Tibial nerve (tissue), 4 donors: ENCODE results near the gene LMO7.

ENCODE experiments used
- EP300 ChIP-seq, 2 donors: sonication (generic); formaldehyde crosslinking; IDR thresholded peaks; one replicate each; pipeline ENCODE4 v1.6.1; 2017; ENCODE audit warnings: antibody characterized with exemption in 2 of 2, mild to moderate bottlenecking in 1 of 2
- POLR2A ChIP-seq, 2 donors: fragments of 450-650 bp; IDR thresholded peaks; one replicate each; pipeline ENCODE4 v1.6.1; 2017; ENCODE audit warnings: antibody characterized with exemption in 2 of 2, mild to moderate bottlenecking in 2 of 2, moderate library complexity in 2 of 2
- TF ChIP-seq, protein P1 (sequence below), 5 experiments: fragments of 200-600 bp in 3 of 5; fragments of 450-650 bp in 2 of 5; sonication (generic) in 3 of 5; IDR thresholded peaks; one replicate each; pipeline ENCODE4 v1.5.1; 2016 to 2019; ENCODE audit warnings: antibody characterized with exemption in 5 of 5, mild to moderate bottlenecking in 3 of 5, moderate library complexity in 2 of 5

DNA sequence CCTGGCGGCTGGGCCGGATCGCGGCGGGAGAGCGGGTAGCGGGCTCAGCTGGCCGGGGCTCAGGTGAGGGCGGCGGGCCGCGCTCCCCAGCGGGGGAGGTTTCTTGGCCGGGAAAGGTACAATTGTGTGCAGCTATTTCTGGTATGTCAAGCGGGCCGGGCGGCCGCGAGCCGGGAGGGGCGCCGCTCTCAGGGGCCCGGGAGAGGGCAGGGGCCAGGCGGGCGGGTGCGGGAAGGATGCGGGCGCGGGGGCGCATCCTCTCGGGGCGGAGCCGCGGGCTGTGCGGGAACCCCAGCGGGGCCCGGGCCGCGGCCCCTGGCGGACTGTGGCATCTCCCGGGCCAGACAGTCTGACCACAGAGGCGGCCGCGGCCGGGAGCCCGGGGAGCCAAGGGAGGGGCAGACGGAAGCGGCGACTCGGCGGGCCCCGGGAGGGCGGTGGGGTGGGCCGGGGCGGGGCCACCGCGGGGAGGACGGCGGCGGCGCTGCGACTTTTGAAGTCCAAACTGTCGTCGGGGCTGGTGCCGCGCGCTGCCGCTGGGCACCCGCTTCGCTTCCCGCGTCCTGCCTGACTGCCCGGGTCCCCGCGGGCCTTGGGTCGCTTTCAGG, at the start of gene LMO7:
- peak in 1 of 2 donors; percentile 37 for TF ChIP-seq POLR2A (IDR thresholded peaks at IDR 0.05)
- TF ChIP-seq, protein P1, sequence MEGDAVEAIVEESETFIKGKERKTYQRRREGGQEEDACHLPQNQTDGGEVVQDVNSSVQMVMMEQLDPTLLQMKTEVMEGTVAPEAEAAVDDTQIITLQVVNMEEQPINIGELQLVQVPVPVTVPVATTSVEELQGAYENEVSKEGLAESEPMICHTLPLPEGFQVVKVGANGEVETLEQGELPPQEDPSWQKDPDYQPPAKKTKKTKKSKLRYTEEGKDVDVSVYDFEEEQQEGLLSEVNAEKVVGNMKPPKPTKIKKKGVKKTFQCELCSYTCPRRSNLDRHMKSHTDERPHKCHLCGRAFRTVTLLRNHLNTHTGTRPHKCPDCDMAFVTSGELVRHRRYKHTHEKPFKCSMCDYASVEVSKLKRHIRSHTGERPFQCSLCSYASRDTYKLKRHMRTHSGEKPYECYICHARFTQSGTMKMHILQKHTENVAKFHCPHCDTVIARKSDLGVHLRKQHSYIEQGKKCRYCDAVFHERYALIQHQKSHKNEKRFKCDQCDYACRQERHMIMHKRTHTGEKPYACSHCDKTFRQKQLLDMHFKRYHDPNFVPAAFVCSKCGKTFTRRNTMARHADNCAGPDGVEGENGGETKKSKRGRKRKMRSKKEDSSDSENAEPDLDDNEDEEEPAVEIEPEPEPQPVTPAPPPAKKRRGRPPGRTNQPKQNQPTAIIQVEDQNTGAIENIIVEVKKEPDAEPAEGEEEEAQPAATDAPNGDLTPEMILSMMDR (IDR thresholded peaks at IDR 0.05), result peak in 2 of 5 experiments; percentile 6 to 14
- peak in 1 of 2 donors; percentile 39 for TF ChIP-seq EP300 (IDR thresholded peaks at IDR 0.05)
